ENCODE measurements around the gene CASZ1.

Gene CASZ1

GRCh38 chr1:10661453-10661852 is 135.0 kb downstream of the CASZ1 start:
- H3K36me3 ChIP-seq (ENCODE audit: control insufficient read depth, insufficient read depth, low read length): no peaks in the 10 kb centered on the region; the same call in 1 of the 2 replicates
- H3K9me3 ChIP-seq (ENCODE audit: control insufficient read depth, insufficient read depth, low read length): no peaks in the 10 kb centered on the region
- 100% methylated on average over 5 of the region's 5 CpGs for WGBS (ENCODE audit: insufficient coverage, insufficient read length)
- no peak overlapping the region for H3K4me3 ChIP-seq (ENCODE audit: low read length)
- no peak overlapping the region for H3K27ac ChIP-seq (ENCODE audit: low read length)
- peaks cover 2% of the 10 kb centered on the region; the same call in 1 of the 2 replicates for H3K4me1 ChIP-seq (ENCODE audit: control insufficient read depth, insufficient read depth, low read length)
- DNase-seq (ENCODE audit: low read depth, low spot score): no peak
- H3K27me3 ChIP-seq (ENCODE audit: control insufficient read depth, insufficient read depth, low read length): no peaks in the 10 kb centered on the region

GRCh38 chr1:10659646-10660540 is 136.6 kb downstream of the CASZ1 start:
- H3K9me3 ChIP-seq (ENCODE audit: control insufficient read depth, insufficient read depth, low read length): no peaks in the 10 kb centered on the region
- no peaks in the 10 kb centered on the region; the same call in 1 of the 2 replicates for H3K36me3 ChIP-seq (ENCODE audit: control insufficient read depth, insufficient read depth, low read length)
- WGBS (ENCODE audit: insufficient coverage, insufficient read length): no CpG with 5 or more reads among the region's 52 CpGs
- H3K4me3 ChIP-seq (ENCODE audit: low read length): no peak overlapping the region
- H3K27ac ChIP-seq (ENCODE audit: low read length): no peak overlapping the region
- H3K27me3 ChIP-seq (ENCODE audit: control insufficient read depth, insufficient read depth, low read length): no peaks in the 10 kb centered on the region
- 0 out of 2 replicates have a peak, but pooled peaks cover 2% of the 10 kb centered on the region for H3K4me1 ChIP-seq (ENCODE audit: control insufficient read depth, insufficient read depth, low read length)
- no peak for DNase-seq (ENCODE audit: low read depth, low spot score)

GRCh38 chr1:10659218-10659617 is 137.2 kb downstream of the CASZ1 start:
- WGBS (ENCODE audit: insufficient coverage, insufficient read length): no CpG with 5 or more reads among the region's 18 CpGs
- Histone ChIP-seq H3K27me3 (ENCODE audit: control insufficient read depth, insufficient read depth, low read length) (no peaks in the 10 kb centered on the region), H3K36me3 (ENCODE audit: control insufficient read depth, insufficient read depth, low read length) (no peaks in the 10 kb centered on the region; the same call in 1 of the 2 replicates), H3K4me3 (ENCODE audit: low read length) (no peak overlapping the region), H3K9me3 (ENCODE audit: control insufficient read depth, insufficient read depth, low read length) (no peaks in the 10 kb centered on the region), H3K27ac (ENCODE audit: low read length) (no peak overlapping the region), H3K4me1 (ENCODE audit: control insufficient read depth, insufficient read depth, low read length) (no peaks in the 10 kb centered on the region)
- DNase-seq (ENCODE audit: low read depth, low spot score): no peak

GRCh38 chr1:10658396-10659066 is 137.9 kb downstream of the CASZ1 start:
- Histone ChIP-seq H3K4me3 (ENCODE audit: low read length) (no peak overlapping the region), H3K27me3 (ENCODE audit: control insufficient read depth, insufficient read depth, low read length) (no peaks in the 10 kb centered on the region), H3K27ac (ENCODE audit: low read length) (no peak overlapping the region), H3K9me3 (ENCODE audit: control insufficient read depth, insufficient read depth, low read length) (no peaks in the 10 kb centered on the region), H3K4me1 (ENCODE audit: control insufficient read depth, insufficient read depth, low read length) (no peaks in the 10 kb centered on the region), H3K36me3 (ENCODE audit: control insufficient read depth, insufficient read depth, low read length) (peaks cover 3% of the 10 kb centered on the region; the same call in 1 of the 2 replicates)
- WGBS (ENCODE audit: insufficient coverage, insufficient read length): no CpG with 5 or more reads among the region's 19 CpGs
- DNase-seq (ENCODE audit: low read depth, low spot score): no peak

- WGBS (ENCODE audit: insufficient coverage, insufficient read length): no CpG with 5 or more reads among the region's 29 CpGs
- DNase-seq (ENCODE audit: low read depth, low spot score): no peak
- H3K4me3 ChIP-seq (ENCODE audit: low read length): no peak overlapping the region
- no peaks in the 10 kb centered on the region for H3K9me3 ChIP-seq (ENCODE audit: control insufficient read depth, insufficient read depth, low read length)
- no peaks in the 10 kb centered on the region for H3K27me3 ChIP-seq (ENCODE audit: control insufficient read depth, insufficient read depth, low read length)
- H3K36me3 ChIP-seq (ENCODE audit: control insufficient read depth, insufficient read depth, low read length): peaks cover 3% of the 10 kb centered on the region; the same call in 1 of the 2 replicates
- H3K4me1 ChIP-seq (ENCODE audit: control insufficient read depth, insufficient read depth, low read length): no peaks in the 10 kb centered on the region
- no peak overlapping the region for H3K27ac ChIP-seq (ENCODE audit: low read length)
These were observed 139.2 kb downstream of the CASZ1 start for GRCh38 chr1:10657088-10657847.

GRCh38 chr1:10656431-10656830 is 140.0 kb downstream of the CASZ1 start:
- no peak overlapping the region for H3K27ac ChIP-seq (ENCODE audit: low read length)
- no peak for DNase-seq (ENCODE audit: low read depth, low spot score)
- no peaks in the 10 kb centered on the region for H3K9me3 ChIP-seq (ENCODE audit: control insufficient read depth, insufficient read depth, low read length)
- no peaks in the 10 kb centered on the region for H3K27me3 ChIP-seq (ENCODE audit: control insufficient read depth, insufficient read depth, low read length)
- H3K4me1 ChIP-seq (ENCODE audit: control insufficient read depth, insufficient read depth, low read length): 0 out of 2 replicates have a peak, but pooled peaks cover 1% of the 10 kb centered on the region
- no CpG with 5 or more reads among the region's 15 CpGs for WGBS (ENCODE audit: insufficient coverage, insufficient read length)
- H3K36me3 ChIP-seq (ENCODE audit: control insufficient read depth, insufficient read depth, low read length): peaks cover 3% of the 10 kb centered on the region; the same call in 1 of the 2 replicates
- no peak overlapping the region for H3K4me3 ChIP-seq (ENCODE audit: low read length)

- H3K27me3 ChIP-seq (ENCODE audit: control insufficient read depth, insufficient read depth, low read length): no peaks in the 10 kb centered on the region; the same call in 1 of the 2 replicates
These were observed 141.4 kb downstream of the CASZ1 start for GRCh38 chr1:10655002-10655401.

GRCh38 chr1:10653370-10654125 is 142.9 kb downstream of the CASZ1 start:
- peaks cover 5% of the 10 kb centered on the region for H3K4me1 ChIP-seq (ENCODE audit: control insufficient read depth, insufficient read depth, low read length)
- no peak overlapping the region for H3K4me3 ChIP-seq (ENCODE audit: low read length)
- no peaks in the 10 kb centered on the region for H3K9me3 ChIP-seq (ENCODE audit: control insufficient read depth, insufficient read depth, low read length)
- H3K36me3 ChIP-seq (ENCODE audit: control insufficient read depth, insufficient read depth, low read length): peaks cover 3% of the 10 kb centered on the region; the same call in 1 of the 2 replicates
- no peak for DNase-seq (ENCODE audit: low read depth, low spot score)
- WGBS (ENCODE audit: insufficient coverage, insufficient read length): no CpG with 5 or more reads among the region's 41 CpGs
- no peaks in the 10 kb centered on the region; the same call in 1 of the 2 replicates for H3K27me3 ChIP-seq (ENCODE audit: control insufficient read depth, insufficient read depth, low read length)
- no peak overlapping the region for H3K27ac ChIP-seq (ENCODE audit: low read length)

More at GRCh38 chr1:10655002-10655401, 141.4 kb downstream of the CASZ1 start:
- DNase-seq (ENCODE audit: low read depth, low spot score): no peak
- no peak overlapping the region for H3K27ac ChIP-seq (ENCODE audit: low read length)
- no peak overlapping the region for H3K4me3 ChIP-seq (ENCODE audit: low read length)
- no CpG with 5 or more reads among the region's 10 CpGs for WGBS (ENCODE audit: insufficient coverage, insufficient read length)
- H3K4me1 ChIP-seq (ENCODE audit: control insufficient read depth, insufficient read depth, low read length): 0 out of 2 replicates have a peak, but pooled peaks cover 3% of the 10 kb centered on the region
- no peaks in the 10 kb centered on the region for H3K9me3 ChIP-seq (ENCODE audit: control insufficient read depth, insufficient read depth, low read length)
- peaks cover 3% of the 10 kb centered on the region; the same call in 1 of the 2 replicates for H3K36me3 ChIP-seq (ENCODE audit: control insufficient read depth, insufficient read depth, low read length)

GRCh38 chr1:10652626-10653025 is 143.8 kb downstream of the CASZ1 start:
- no CpG with 5 or more reads among the region's 12 CpGs for WGBS (ENCODE audit: insufficient coverage, insufficient read length)
- no peaks in the 10 kb centered on the region for H3K9me3 ChIP-seq (ENCODE audit: control insufficient read depth, insufficient read depth, low read length)
- H3K27ac ChIP-seq (ENCODE audit: low read length): no peak overlapping the region

More at GRCh38 chr1:10652626-10653025, 143.8 kb downstream of the CASZ1 start:
- H3K36me3 ChIP-seq (ENCODE audit: control insufficient read depth, insufficient read depth, low read length): peaks cover 3% of the 10 kb centered on the region; the same call in 1 of the 2 replicates
- no peaks in the 10 kb centered on the region; the same call in 1 of the 2 replicates for H3K27me3 ChIP-seq (ENCODE audit: control insufficient read depth, insufficient read depth, low read length)
- no peak for DNase-seq (ENCODE audit: low read depth, low spot score)
- H3K4me1 ChIP-seq (ENCODE audit: control insufficient read depth, insufficient read depth, low read length): peaks cover 5% of the 10 kb centered on the region
- no peak overlapping the region for H3K4me3 ChIP-seq (ENCODE audit: low read length)

All from iPS DF 6.9 (cell line).